Stimulated activated CD4-positive, alpha-beta T cell treated with anti-CD3 and anti-CD28 coated beads, Interleukin-2, amount 100 ng/mL, for 4 hours (primary cell): ENCODE measurements around the gene DENND1A.
"Not testable (repeated sequence)": the region's sequence is repeated elsewhere in the genome, so short reads cannot be mapped to it uniquely, and the experiment has no call there.

Experiments
- DNase-seq: peaks from one replicate; pipeline ENCODE4 v3.0.0-alpha.2; 2020; ENCODE audit warnings: low read depth

Gene DENND1A

DNA sequence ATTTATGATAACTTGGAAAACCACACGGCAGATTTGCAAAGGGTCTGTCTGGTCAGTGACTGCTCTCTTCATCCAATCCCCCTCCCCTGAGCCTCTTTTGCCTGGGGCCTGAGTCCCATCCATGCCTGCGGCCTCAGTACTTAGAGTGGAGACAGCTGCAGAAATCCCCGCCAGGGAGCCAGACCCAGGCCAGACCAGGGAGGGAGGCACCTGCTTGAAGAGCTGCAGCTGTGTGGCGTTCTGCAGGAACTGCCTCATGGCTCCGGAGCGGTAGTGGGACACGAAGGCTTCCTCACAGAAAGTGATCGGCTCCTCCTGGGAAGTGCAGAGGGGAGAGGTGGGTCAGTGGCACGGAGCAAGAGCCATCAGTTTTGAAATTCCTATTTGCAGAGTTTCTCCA is 472.3 kb downstream of the DENND1A start:
- no peak for DNase-seq

DNA sequence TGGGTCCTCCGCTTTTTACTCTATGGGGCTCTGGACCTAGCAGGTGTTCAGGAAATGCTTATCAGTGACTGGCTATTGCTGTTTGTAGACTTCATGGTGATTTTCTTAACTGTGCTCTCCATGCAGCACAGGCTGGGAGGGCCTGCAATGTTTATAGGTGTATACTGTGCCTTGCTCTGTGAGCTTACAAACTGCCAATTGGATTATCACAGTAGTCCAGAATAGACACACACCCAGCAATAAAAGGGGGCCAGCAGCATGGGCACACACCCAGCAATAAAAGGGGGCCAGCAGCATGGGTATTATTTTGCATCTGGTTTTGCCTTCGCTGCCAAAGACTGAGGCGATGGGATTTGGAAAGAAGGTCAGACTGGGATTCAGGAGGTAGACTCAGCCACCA is 473.9 kb downstream of the DENND1A start:
- no peak for DNase-seq

- DNase-seq = no peak
Measured at GRCh38 chr9:123455187-123455586, 474.7 kb downstream of the DENND1A start.

DNA sequence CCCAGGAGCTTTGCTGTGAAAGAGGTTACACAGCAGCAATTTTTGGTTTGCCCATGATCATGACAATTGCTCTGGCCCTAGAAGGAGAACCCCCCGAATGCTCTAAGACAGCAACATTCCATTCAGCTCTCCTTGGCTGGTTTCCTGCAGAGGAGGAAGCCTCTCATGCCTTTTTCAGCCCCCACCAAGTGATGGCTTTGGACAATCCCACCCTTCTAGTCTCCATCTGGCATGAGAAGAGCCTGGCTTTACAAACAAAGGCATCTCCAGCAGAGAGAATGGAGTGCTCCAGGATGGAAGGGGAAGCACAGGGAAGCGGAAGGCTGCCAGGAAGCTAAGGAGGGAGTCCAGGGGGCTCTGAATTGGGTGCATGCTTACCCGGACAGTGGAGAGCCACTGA is 475.6 kb downstream of the DENND1A start:
- DNase-seq = no peak

DNA sequence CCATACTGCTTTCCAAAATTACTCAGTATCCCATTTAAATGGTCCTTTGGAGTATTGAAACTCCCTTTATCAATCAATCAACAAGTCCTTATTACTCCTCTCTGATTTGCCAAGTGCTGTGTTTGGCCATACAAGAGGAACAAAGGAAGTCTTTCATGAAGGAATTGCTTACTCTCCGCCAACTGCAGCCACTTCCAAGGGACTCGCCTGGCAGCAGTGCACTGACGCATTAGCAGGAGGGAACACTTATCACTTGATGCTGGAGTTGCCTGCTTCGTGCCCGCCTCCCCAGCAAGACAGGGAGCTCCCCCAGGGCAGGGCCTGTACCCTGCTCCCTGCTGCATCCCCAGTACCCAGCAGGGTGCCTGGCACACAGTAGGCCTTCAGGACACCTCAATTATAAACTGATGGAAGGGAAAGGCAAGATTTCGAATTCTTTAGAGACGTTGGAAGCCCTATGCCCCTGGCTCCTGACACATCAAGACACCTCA is 476.1 kb downstream of the DENND1A start:
- DNase-seq = no peak

- no peak for DNase-seq
Measured at GRCh38 chr9:123453076-123453667, 476.8 kb downstream of the DENND1A start.

DNA sequence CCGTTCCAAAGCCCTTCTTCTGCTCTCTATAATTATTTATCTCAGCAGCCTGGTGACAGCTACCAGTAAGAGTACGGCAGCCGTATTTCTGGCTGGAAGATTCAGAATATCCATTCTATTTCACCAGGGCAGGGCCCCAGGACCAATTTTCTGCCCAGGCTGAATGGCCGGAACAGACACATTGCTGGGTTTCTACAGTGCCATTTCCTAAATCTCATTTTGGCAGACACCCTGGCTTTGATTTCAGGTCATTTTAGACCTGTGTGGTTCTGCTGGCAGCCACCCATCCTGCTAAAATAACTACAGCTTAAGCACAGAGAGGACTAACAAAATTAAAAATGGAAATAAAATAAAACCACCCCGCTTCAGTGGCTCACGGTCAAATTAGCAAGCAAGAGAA is 478.9 kb downstream of the DENND1A start:
- no peak for DNase-seq

GRCh38 chr9:123450098-123450770 is 479.7 kb downstream of the DENND1A start:
- DNase-seq = no peak

DNA sequence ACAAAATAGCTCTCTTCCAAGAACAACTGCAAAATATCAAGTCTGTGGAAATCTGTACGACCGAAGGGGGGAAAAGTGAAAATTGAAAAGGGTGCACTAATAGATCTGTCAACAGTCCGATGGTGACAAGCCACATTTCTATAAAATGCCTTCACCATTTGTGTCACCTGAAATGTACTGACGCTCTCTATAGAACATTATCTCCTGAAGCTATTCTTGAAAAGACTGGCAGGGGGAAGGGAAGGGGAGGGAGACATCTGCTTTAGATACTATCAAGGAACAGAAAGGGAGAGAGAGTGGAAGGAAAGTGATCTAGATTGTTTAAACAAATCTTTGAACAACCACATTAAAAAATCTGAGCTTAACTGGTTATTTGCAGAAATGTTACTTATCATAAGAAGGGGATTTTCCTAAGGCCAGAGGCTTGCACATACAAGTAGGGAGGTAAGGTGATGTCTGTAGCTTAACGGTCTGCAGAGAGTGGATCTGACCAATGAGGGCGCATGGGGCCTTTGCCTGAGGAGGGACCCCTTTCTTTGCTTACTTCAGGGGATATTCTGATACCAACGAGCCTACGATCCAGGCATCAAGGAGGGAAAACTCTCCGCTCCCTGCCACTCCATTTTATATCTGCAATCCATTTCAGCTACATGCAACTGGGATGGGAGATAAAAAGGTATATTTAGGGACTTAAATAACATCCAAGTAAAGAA is 481.8 kb downstream of the DENND1A start:
- no peak for DNase-seq

DNA sequence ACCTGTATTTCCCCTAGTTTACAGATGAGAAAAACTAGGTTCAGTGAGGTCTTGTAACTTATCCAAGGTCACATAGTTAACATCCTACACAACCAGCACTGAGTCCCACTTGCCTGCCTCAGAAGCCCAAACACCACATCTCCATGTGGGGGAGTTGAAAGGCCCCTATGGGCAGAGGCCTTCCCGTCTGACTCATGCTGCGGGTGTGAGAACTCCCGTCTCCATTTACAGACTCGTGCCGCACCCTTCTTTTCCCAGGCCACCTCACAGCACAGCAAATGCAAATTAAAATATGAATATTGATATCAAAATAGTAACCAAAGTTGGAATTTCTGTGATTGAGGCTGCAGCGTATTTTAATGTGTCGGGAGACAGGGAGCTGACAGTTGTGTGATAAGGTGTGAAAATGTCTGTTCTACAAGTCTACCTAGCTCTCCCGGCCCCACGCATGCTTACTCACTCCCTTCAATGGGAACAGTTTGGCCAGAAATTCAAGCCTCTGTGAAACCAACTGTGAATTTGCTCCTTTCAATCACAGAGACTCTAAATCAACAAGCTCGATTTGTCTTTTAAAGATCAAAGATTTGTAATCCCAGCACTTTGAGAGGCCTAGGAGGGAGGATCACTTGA is 483.8 kb downstream of the DENND1A start:
- DNase-seq = no peak

- no peak for DNase-seq
Measured at GRCh38 chr9:123445116-123445515, 484.8 kb downstream of the DENND1A start.

DNA sequence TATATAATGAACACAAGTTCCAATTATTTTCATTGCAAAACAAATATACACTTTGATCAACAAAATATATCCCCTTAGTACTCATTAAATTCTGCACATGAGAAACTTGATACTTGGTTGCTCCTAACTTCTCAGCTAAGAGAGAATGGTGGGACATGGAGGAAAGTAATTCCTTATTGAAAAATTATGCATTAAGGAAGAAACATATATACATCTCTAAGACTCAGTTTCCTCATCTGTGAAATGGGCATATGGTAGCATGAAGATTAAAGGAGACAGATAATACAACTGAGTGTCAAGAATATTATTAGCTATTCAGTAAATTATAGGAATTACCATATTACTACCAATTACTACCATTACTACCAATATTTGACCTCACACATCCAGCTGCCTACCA is 488.2 kb downstream of the DENND1A start:
- no peak for DNase-seq

DNA sequence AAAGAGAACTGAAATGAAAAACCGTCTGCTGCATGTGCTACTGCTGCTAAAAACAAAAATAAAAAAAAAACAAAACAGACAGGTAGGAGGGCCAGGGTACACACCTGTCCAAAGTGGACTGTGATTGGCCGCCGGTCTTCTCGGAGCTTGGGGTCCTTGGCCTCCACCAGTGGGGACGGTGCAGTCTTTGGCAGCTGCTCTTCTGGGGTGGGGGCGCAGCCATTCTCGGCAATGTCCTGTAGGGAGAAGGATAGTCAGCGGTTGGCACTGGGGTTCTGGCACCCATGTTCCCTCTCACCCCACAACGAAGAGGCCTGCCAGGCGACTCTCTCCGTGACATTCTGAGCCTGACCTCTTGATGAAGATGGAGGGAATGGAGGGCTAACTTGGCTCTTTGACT is 489.7 kb downstream of the DENND1A start:
- no peak for DNase-seq

DNA sequence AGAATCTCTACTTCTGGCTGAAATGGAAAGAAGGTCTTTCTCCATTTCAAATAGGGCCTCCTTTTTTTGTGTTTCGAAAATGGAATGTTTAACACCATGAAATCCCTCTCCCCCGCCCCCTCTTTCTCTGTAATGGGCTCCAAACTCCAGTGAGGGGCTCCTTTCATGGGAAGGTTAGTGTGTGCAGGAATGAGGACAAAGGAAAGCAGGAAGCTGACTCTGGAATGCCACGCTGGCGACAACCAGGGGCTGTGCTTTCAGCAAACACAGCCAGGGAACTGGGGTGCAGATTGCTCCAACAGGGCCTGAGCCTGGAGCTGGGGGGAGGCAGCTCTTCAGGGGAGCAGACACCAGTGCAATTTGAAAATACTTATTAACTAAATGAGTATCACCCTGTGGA is 491.1 kb downstream of the DENND1A start:
- DNase-seq = no peak

GRCh38 chr9:123438321-123438720 is 491.6 kb downstream of the DENND1A start:
- DNase-seq = no peak

- DNase-seq = no peak
Measured at GRCh38 chr9:123437201-123437600, 492.7 kb downstream of the DENND1A start.

GRCh38 chr9:123435471-123435870 is 494.5 kb downstream of the DENND1A start:
- no peak for DNase-seq

DNA sequence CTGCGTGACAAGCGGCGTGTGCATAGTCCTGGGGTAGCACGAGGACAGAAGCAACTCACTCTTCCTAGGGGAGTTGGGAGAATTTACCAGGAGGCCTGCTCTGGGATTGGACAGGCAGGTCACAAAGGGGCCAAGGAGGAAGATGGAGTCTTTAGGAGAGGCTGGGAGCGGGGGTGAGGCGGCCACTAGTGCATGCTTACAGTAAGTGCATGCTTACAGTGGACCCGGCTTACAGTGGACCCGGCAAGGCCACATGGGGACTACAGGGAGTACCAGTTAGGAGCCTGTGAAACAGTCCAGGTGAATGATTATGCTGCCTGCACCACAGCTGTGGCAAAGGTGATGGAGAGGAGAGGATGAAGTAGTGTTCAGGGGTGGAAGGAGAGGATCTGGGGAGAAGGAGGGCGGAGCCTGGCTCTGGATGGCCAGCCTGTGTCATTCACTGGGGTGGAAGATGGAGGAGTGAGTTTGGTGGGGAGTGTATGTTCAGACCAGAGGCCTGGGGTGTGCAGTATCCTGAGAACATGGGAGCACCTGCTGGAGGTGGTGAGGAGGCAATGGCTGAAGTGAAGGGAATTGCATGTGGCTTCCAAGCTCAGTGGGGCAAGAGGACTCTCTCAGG is 495.2 kb downstream of the DENND1A start:
- no peak for DNase-seq

GRCh38 chr9:123432331-123433236 is 497.3 kb downstream of the DENND1A start:
- no peak for DNase-seq

DNA sequence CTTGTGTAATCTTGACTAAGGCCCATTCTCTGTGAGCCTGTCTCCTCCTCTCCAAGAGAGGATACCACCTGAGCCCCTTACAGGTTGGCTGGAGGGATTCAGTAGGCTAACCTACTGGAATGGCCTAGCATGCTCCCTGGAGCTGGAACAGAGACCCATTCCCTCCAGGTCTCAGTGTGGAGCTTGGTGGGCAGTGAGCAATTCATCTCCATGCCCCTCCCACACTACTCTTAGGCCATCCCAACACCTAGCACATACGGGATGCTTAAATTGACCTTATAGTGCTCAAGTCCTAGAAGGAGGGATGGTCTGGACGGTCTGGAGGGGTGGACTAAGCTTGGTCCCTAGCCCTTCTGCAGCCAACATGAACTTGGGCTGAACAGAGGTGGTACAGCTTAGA is 498.3 kb downstream of the DENND1A start:
- DNase-seq = no peak

DNA sequence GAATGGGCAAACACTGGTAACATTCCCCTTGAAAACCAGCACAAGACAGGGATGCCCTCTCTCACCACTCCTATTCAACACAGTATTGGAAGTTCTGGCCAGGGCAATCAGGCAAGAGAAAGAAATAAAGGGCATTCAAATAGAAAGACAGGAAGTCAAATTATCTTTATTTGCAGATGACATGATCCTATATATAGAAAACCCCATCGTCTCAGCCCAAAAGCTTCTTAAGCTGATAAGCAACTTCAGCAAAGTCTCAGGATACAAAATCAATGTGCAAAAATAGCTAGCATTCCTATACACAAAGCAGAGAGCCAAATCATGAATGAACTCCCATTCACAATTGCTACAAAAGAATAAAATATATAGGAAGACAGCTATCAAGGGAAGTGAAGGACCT is 501.5 kb downstream of the DENND1A start:
- DNase-seq = not testable (repeated sequence)
